Natural killer cell treated with Interleukin-12 subunit alpha and Interleukin-12 subunit beta and Interleukin-15 and Interleukin-18, amount 100 ng/mL, for 72 hours (primary cell): ENCODE measurements around the gene PCDH19. TPM values are rescaled to one million over a fixed set of nuclear protein-coding genes. Genes with fewer than 3 reads are reported as not detected.

Source experiments
- ATAC-seq, 2 donors: fragments of 150-1000 bp; cut with Tn5 transposase in 1 of 2; sonication (Bioruptor Pico), chemical (Tn5 transposase) in 1 of 2; 2 replicates each; pipeline ENCODE4 v1.10.0; 2021
- DNase-seq: peaks from one replicate; pipeline ENCODE4 v3.0.0; 2022; ENCODE audit warnings: low spot score
- H3K27ac Mint-ChIP-seq, 2 donors: 1 replicate in 1 of 2; 2 replicates in 1 of 2; pipeline ENCODE4 v1.8.0; 2022; ENCODE audit warnings: mixed read lengths in 2 of 2, mild to moderate bottlenecking in 1 of 2, moderate library complexity in 1 of 2
- H3K27me3 Mint-ChIP-seq, 2 donors: 1 replicate in 1 of 2; 2 replicates in 1 of 2; pipeline ENCODE4 v1.8.0; 2022; ENCODE audit warnings: mixed read lengths in 2 of 2
- H3K36me3 Mint-ChIP-seq: one replicate; pipeline ENCODE4 v1.8.0; 2022; ENCODE audit warnings: mixed read lengths
- H3K4me1 Mint-ChIP-seq, 2 donors: 1 replicate in 1 of 2; 2 replicates in 1 of 2; pipeline ENCODE4 v1.8.0; 2022; ENCODE audit warnings: low read depth in 2 of 2, mixed read lengths in 2 of 2, mild to moderate bottlenecking in 1 of 2
- H3K4me3 Mint-ChIP-seq: one replicate; pipeline ENCODE4 v1.8.0; 2022; ENCODE audit warnings: mixed read lengths
- H3K9me3 Mint-ChIP-seq: 2 replicates; pipeline ENCODE4 v1.8.0; 2022; ENCODE audit warnings: mixed read lengths
- total RNA-seq, 2 donors: library from RNA; stranded (reverse); gene quantifications; one replicate each; pipeline ENCODE4 v1.2.3, GENCODE V29; 2022

PCDH19 gene
- total RNA-seq, 2 donors from 2014 or later = not detected

GRCh38 chrX:100373673-100374072 is 36.4 kb downstream of the PCDH19 start:
- no peak overlapping the region for H3K4me3 Mint-ChIP-seq
- ATAC-seq = no peak

GRCh38 chrX:100368167-100368566 is 41.9 kb downstream of the PCDH19 start:
- no peaks in the 10 kb centered on the region for H3K36me3 Mint-ChIP-seq

More at GRCh38 chrX:100373673-100374072, 36.4 kb downstream of the PCDH19 start:
- H3K9me3 Mint-ChIP-seq = no peaks in the 10 kb centered on the region
- no peak overlapping the region for H3K27ac Mint-ChIP-seq
- H3K4me1 Mint-ChIP-seq = no peaks in the 10 kb centered on the region
- DNase-seq = no peak
- no peaks in the 10 kb centered on the region for H3K36me3 Mint-ChIP-seq
- peaks cover 0 to 5% of the 10 kb centered on the region in 2 donors for H3K27me3 Mint-ChIP-seq

GRCh38 chrX:100363896-100364295 is 46.2 kb downstream of the PCDH19 start:
- H3K27ac Mint-ChIP-seq = no peak overlapping the region
- ATAC-seq = no peak
- no peak for DNase-seq
- peaks cover 0 to 3% of the 10 kb centered on the region in 2 donors for H3K27me3 Mint-ChIP-seq
- no peak overlapping the region for H3K4me3 Mint-ChIP-seq
- no peaks in the 10 kb centered on the region for H3K36me3 Mint-ChIP-seq
- no peaks in the 10 kb centered on the region for H3K9me3 Mint-ChIP-seq
- no peaks in the 10 kb centered on the region for H3K4me1 Mint-ChIP-seq

More at GRCh38 chrX:100368167-100368566, 41.9 kb downstream of the PCDH19 start:
- H3K4me1 Mint-ChIP-seq = no peaks in the 10 kb centered on the region
- H3K27ac Mint-ChIP-seq = no peak overlapping the region
- H3K4me3 Mint-ChIP-seq = no peak overlapping the region
- peaks cover 0 to 3% of the 10 kb centered on the region in 2 donors for H3K27me3 Mint-ChIP-seq
- ATAC-seq (no peak), DNase-seq (no peak)
- H3K9me3 Mint-ChIP-seq = no peaks in the 10 kb centered on the region

- peaks cover 5 to 8% of the 10 kb centered on the region in 2 donors for H3K27me3 Mint-ChIP-seq
- no peak overlapping the region for H3K4me3 Mint-ChIP-seq
- no peaks in the 10 kb centered on the region for H3K4me1 Mint-ChIP-seq
- H3K9me3 Mint-ChIP-seq = no peaks in the 10 kb centered on the region
- no peaks in the 10 kb centered on the region for H3K36me3 Mint-ChIP-seq
- H3K27ac Mint-ChIP-seq = no peak overlapping the region
- ATAC-seq (no peak), DNase-seq (no peak)
Measured at GRCh38 chrX:100358766-100359165, 51.3 kb downstream of the PCDH19 start.

GRCh38 chrX:100356351-100356896 is 53.6 kb downstream of the PCDH19 start:
- no peaks in the 10 kb centered on the region for H3K36me3 Mint-ChIP-seq
- no peaks in the 10 kb centered on the region for H3K9me3 Mint-ChIP-seq
- peaks cover 5 to 13% of the 10 kb centered on the region in 2 donors for H3K27me3 Mint-ChIP-seq
- ATAC-seq (no peak), DNase-seq (no peak)
- H3K4me1 Mint-ChIP-seq = no peaks in the 10 kb centered on the region
- H3K27ac Mint-ChIP-seq = no peak overlapping the region
- no peak overlapping the region for H3K4me3 Mint-ChIP-seq

- Mint-ChIP-seq H3K4me1 (no peaks in the 10 kb centered on the region), H3K9me3 (no peaks in the 10 kb centered on the region), H3K27me3 (peaks cover 5 to 13% of the 10 kb centered on the region in 2 donors), H3K4me3 (no peak overlapping the region), H3K36me3 (no peaks in the 10 kb centered on the region), H3K27ac (no peak overlapping the region)
- ATAC-seq (no peak), DNase-seq (no peak)
Measured at GRCh38 chrX:100355680-100356079, 54.4 kb downstream of the PCDH19 start.

- Mint-ChIP-seq H3K27me3 (peaks cover 5 to 13% of the 10 kb centered on the region in 2 donors), H3K27ac (no peak overlapping the region), H3K4me3 (no peak overlapping the region), H3K36me3 (no peaks in the 10 kb centered on the region), H3K4me1 (no peaks in the 10 kb centered on the region), H3K9me3 (no peaks in the 10 kb centered on the region)
- no peak for ATAC-seq
- no peak for DNase-seq
Measured at GRCh38 chrX:100353326-100353725, 56.7 kb downstream of the PCDH19 start.

GRCh38 chrX:100350704-100351489 is 59.2 kb downstream of the PCDH19 start:
- Mint-ChIP-seq H3K9me3 (no peaks in the 10 kb centered on the region), H3K36me3 (no peaks in the 10 kb centered on the region), H3K27ac (no peak overlapping the region), H3K4me1 (no peaks in the 10 kb centered on the region), H3K27me3 (peaks cover 0 to 5% of the 10 kb centered on the region in 2 donors), H3K4me3 (no peak overlapping the region)
- DNase-seq (no peak), ATAC-seq (no peak)

GRCh38 chrX:100349391-100349790 is 60.7 kb downstream of the PCDH19 start:
- no peak overlapping the region for H3K4me3 Mint-ChIP-seq
- peaks cover 0 to 5% of the 10 kb centered on the region in 2 donors for H3K27me3 Mint-ChIP-seq
- no peaks in the 10 kb centered on the region for H3K36me3 Mint-ChIP-seq
- no peaks in the 10 kb centered on the region for H3K9me3 Mint-ChIP-seq
- ATAC-seq (no peak), DNase-seq (no peak)
- H3K27ac Mint-ChIP-seq = no peak overlapping the region
- H3K4me1 Mint-ChIP-seq = no peaks in the 10 kb centered on the region

GRCh38 chrX:100341142-100341510 is 68.9 kb downstream of the PCDH19 start:
- ATAC-seq (no peak), DNase-seq (no peak)
- peaks cover 0 to 3% of the 10 kb centered on the region in 2 donors for H3K27me3 Mint-ChIP-seq
- H3K27ac Mint-ChIP-seq = no peak overlapping the region
- no peaks in the 10 kb centered on the region for H3K9me3 Mint-ChIP-seq
- H3K4me1 Mint-ChIP-seq = no peaks in the 10 kb centered on the region
- no peak overlapping the region for H3K4me3 Mint-ChIP-seq
- no peaks in the 10 kb centered on the region for H3K36me3 Mint-ChIP-seq

GRCh38 chrX:100340491-100341141 is 69.5 kb downstream of the PCDH19 start:
- Mint-ChIP-seq H3K4me3 (no peak overlapping the region), H3K9me3 (no peaks in the 10 kb centered on the region), H3K4me1 (no peaks in the 10 kb centered on the region), H3K27ac (no peak overlapping the region), H3K27me3 (peaks cover 0 to 5% of the 10 kb centered on the region in 2 donors), H3K36me3 (no peaks in the 10 kb centered on the region)
- ATAC-seq (no peak), DNase-seq (no peak)

- H3K27ac Mint-ChIP-seq = no peak overlapping the region
- no peak overlapping the region for H3K4me3 Mint-ChIP-seq
- H3K4me1 Mint-ChIP-seq = no peaks in the 10 kb centered on the region
- ATAC-seq = no peak
- no peaks in the 10 kb centered on the region for H3K36me3 Mint-ChIP-seq
- DNase-seq = no peak
- peaks cover 0 to 6% of the 10 kb centered on the region in 2 donors for H3K27me3 Mint-ChIP-seq
- H3K9me3 Mint-ChIP-seq = no peaks in the 10 kb centered on the region
Measured at GRCh38 chrX:100328351-100328750, 81.7 kb downstream of the PCDH19 start.

- Mint-ChIP-seq H3K4me3 (no peak overlapping the region), H3K4me1 (no peaks in the 10 kb centered on the region), H3K27me3 (peaks cover 0 to 3% of the 10 kb centered on the region in 2 donors), H3K36me3 (no peaks in the 10 kb centered on the region), H3K9me3 (peaks cover 2% of the 10 kb centered on the region), H3K27ac (no peak overlapping the region)
- ATAC-seq = no peak
- DNase-seq = no peak
Measured at GRCh38 chrX:100319716-100320115, 90.4 kb downstream of the PCDH19 start.

GRCh38 chrX:100316987-100317386 is 93.1 kb downstream of the PCDH19 start:
- Mint-ChIP-seq H3K4me3 (no peak overlapping the region), H3K27ac (no peak overlapping the region), H3K36me3 (no peaks in the 10 kb centered on the region), H3K27me3 (peaks cover 0 to 3% of the 10 kb centered on the region in 2 donors), H3K9me3 (peaks cover 3% of the 10 kb centered on the region), H3K4me1 (no peaks in the 10 kb centered on the region)
- no peak for ATAC-seq
- DNase-seq = no peak
